KMS-11 (cell line): Measurements from ENCODE around the gene KAZN.

Experiments used
- H2AFZ ChIP-seq: fragments of 200-600 bp; sonication (generic); 2 replicates; pipeline ENCODE4 v1.6.1; 2016; ENCODE audit warnings: antibody characterized with exemption, mixed run types, low read depth
- H3K27ac ChIP-seq: fragments of 200-600 bp; sonication (generic); 2 replicates; pipeline ENCODE4 v1.6.1; 2016; ENCODE audit warnings: mild to moderate bottlenecking, mixed run types
- H3K27me3 ChIP-seq: fragments of 200-600 bp; sonication (generic); 2 replicates; pipeline ENCODE4 v1.6.1; 2017; ENCODE audit warnings: mild to moderate bottlenecking, low read depth, mixed run types, moderate library complexity; ENCODE audit not compliant: insufficient read depth
- H3K36me3 ChIP-seq: fragments of 200-600 bp; sonication (generic); 2 replicates; pipeline ENCODE4 v1.6.1; 2017; ENCODE audit warnings: mild to moderate bottlenecking, mixed run types; ENCODE audit not compliant: insufficient read depth
- H3K4me1 ChIP-seq: fragments of 200-600 bp; sonication (generic); 2 replicates; pipeline ENCODE4 v1.6.1; 2016; ENCODE audit warnings: mild to moderate bottlenecking, low read depth, mixed run types; ENCODE audit not compliant: poor library complexity, severe bottlenecking
- H3K4me2 ChIP-seq: fragments of 200-600 bp; sonication (generic); 2 replicates; pipeline ENCODE4 v1.7.0; 2016; ENCODE audit warnings: mild to moderate bottlenecking, mixed run types
- H3K4me3 ChIP-seq: fragments of 200-600 bp; sonication (generic); IDR thresholded peaks from 2 replicates; pipeline ENCODE4 v1.6.1; 2017; ENCODE audit warnings: low read depth, low read length, mixed read lengths; ENCODE audit not compliant: insufficient read depth
- H3K79me2 ChIP-seq: fragments of 200-600 bp; sonication (generic); 2 replicates; pipeline ENCODE4 v1.6.1; 2016; ENCODE audit warnings: low read depth, mixed run types; ENCODE audit not compliant: insufficient read depth
- H3K9ac ChIP-seq: fragments of 200-600 bp; sonication (generic); 2 replicates; pipeline ENCODE4 v1.6.1; 2016; ENCODE audit warnings: mild to moderate bottlenecking, mixed run types
- H4K20me1 ChIP-seq: fragments of 200-600 bp; sonication (generic); 2 replicates; pipeline ENCODE4 v1.6.1; 2016; ENCODE audit warnings: mild to moderate bottlenecking, mixed run types; ENCODE audit not compliant: insufficient read depth
- TF ChIP-seq, protein P1 (sequence below): fragments of 200-600 bp; sonication (generic); conservative IDR thresholded peaks from 2 replicates; pipeline ENCODE4 v1.6.1; 2017; ENCODE audit warnings: low read depth, mild to moderate bottlenecking, antibody characterized with exemption, low read length, moderate library complexity, mixed read lengths

Gene KAZN

DNA sequence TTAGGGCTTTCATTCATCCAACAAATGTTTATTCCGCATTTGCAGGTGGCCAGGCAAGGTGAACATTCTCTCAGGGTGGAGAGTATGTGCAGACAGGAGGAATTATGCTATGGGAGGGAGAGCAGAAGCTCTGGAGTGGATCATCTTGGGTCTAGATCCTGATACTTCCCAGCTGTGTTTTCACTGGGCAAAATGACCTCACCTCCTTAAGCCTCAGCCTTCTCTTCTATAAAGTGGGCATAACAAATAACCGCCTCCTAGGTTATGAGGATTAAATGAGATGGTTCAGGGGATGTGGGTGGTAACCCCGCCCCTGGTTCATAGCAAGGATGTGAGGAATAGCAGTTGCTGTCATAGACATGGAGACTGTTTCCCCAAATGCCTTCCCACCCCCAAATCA lies 553.4 kb downstream of the KAZN start:
- Histone ChIP-seq H3K27ac (no peak overlapping the region), H3K9ac (no peak overlapping the region), H2AFZ (no peak overlapping the region), H3K27me3 (no peaks in the 10 kb centered on the region), H4K20me1 (no peaks in the 10 kb centered on the region), H3K79me2 (no peaks in the 10 kb centered on the region), H3K4me1 (peaks cover 25% of the 10 kb centered on the region), H3K4me2 (no peak overlapping the region), H3K36me3 (no peaks in the 10 kb centered on the region), H3K4me3 (no peak overlapping the region)
- TF ChIP-seq, protein P1, sequence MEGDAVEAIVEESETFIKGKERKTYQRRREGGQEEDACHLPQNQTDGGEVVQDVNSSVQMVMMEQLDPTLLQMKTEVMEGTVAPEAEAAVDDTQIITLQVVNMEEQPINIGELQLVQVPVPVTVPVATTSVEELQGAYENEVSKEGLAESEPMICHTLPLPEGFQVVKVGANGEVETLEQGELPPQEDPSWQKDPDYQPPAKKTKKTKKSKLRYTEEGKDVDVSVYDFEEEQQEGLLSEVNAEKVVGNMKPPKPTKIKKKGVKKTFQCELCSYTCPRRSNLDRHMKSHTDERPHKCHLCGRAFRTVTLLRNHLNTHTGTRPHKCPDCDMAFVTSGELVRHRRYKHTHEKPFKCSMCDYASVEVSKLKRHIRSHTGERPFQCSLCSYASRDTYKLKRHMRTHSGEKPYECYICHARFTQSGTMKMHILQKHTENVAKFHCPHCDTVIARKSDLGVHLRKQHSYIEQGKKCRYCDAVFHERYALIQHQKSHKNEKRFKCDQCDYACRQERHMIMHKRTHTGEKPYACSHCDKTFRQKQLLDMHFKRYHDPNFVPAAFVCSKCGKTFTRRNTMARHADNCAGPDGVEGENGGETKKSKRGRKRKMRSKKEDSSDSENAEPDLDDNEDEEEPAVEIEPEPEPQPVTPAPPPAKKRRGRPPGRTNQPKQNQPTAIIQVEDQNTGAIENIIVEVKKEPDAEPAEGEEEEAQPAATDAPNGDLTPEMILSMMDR: no peak

DNA sequence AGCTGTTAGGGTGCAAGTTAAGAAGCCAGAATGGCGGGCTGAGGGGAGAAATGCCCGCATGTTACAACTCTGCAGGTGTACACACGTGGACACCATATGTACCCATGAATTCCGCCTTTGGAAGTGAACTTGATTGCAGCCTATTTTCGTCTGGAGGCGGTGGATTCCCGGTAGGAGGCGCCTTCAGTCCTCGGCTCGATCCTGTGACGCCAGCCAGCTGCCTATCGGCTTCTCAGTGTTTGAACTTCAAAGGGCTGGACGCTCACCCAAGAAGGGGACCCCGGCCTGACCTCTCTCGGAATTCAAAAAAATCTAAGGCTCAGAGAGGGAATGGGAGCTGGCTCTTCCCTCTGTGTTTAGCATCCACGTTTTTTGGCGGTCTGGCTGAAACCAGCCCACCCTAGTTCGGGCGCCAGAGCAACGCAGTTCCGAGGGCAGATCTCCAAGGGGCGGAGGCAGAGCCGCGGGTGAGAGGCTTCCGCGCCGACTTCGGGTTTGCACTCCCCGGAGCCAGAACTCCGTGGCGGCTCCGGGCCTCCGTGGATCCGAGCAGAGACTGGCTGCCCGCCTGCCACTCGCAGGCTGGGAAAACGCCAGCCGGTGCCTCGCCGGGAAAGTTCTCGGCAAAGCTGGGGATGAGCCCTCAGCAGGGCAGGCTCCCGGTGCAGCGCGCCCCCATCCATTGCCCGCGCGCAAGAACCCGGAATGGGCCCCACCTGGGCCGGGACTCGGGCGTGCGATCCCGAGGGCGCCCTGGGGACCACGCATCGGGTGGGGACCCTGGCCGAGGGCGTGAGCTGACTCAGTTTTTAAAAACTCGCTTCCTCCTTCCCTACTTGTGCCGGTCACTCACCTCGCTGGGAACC lies 554.1 kb downstream of the KAZN start:
- no peak overlapping the region for H3K9ac ChIP-seq
- H3K27me3 ChIP-seq: no peaks in the 10 kb centered on the region
- TF ChIP-seq, protein P1: no peak
- H2AFZ ChIP-seq: no peak overlapping the region
- H3K4me1 ChIP-seq: peaks cover 32% of the 10 kb centered on the region
- H3K4me3 ChIP-seq: no peak overlapping the region
- H4K20me1 ChIP-seq: no peaks in the 10 kb centered on the region
- H3K4me2 ChIP-seq: no peak overlapping the region
- no peaks in the 10 kb centered on the region for H3K36me3 ChIP-seq
- no peak overlapping the region for H3K27ac ChIP-seq
- H3K79me2 ChIP-seq: no peaks in the 10 kb centered on the region

DNA sequence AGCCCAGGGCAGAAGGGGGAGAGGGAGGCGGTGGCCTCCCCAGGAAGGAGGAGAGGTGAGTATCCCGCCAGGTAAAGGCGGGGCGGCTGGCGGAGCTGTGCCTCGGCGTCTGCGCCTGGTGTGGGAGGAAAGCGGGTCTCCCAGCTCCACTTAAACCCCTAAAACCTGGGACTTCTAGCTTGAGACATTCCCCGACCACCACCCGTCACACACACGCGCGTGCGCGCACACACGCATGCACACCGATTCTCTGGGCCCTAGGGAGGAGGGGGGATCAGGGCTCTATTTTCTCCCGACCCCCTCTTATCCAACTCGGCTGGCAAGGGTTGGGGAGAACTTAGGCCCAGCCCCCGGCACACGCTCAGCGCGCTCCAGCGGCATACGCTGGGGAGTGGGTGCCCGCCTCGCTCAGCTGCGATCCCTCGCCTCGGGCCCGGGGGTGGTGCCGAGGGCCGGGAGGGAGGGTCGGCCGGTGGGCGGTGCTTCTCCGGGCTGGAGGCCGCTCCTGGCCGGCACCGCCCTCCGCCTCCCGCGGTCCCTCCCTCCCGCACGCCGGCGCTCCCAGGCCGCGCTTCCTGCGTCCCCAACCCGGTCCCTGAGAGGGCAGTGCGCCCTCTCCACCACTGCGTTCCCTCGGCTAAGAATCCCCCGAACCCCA lies 554.8 kb downstream of the KAZN start, which contains the start of gene TMEM51:
TMEM51 (plus strand) TSS at position 564 of the 658 bp plus-strand sequence. CDS start 61,341 bp downstream, outside the sequence.
- H3K27me3 ChIP-seq: no peaks in the 10 kb centered on the region
- TF ChIP-seq, protein P1: no peak
- H4K20me1 ChIP-seq: no peaks in the 10 kb centered on the region
- H3K27ac ChIP-seq: no peak within 1 kb of the TSS
- H3K9ac ChIP-seq: no peak within 1 kb of the TSS
- peak within 1 kb of the TSS; percentile 62 for H3K4me3 ChIP-seq
- H3K36me3 ChIP-seq: no peaks in the 10 kb centered on the region
- H3K4me2 ChIP-seq: peak within 1 kb of the TSS; percentile 60; the same call in 1 of the 2 replicates
- H2AFZ ChIP-seq: peak within 1 kb of the TSS; percentile 75
- H3K79me2 ChIP-seq: no peaks in the 10 kb centered on the region
- H3K4me1 ChIP-seq: peaks cover 40% of the 10 kb centered on the region

DNA sequence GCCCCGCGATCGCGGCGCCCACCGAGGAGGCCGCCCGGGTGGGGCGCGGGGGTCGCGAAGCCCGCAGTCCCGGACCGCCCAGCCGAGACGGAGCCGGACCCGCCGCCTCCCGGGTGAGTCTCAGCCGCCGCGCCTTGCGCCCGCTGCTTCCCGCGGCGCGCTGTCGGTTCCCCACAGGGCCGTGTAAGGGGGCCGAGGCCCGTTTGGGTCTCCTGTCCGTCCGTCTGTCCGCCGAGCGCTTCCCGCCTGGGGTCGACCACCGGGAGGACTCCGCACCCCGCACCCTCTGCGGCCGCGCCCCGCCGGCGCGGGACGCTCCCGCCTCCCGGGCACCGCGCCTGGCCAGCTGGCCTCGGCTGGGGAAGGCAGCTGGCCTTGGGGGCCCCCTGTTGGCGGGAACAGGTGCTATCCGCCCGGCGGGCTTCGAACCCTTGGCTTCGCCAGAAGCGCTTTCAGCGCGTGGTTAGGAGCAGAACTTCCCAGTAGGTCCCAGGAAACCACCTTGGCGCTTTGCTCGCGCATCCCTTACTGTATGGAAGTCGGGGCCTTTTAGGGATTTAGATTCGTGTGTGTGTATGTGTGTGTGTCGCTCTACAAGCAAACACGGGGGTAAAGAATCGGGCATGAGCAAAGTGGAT lies 555.5 kb downstream of the KAZN start:
- Histone ChIP-seq H3K36me3 (no peaks in the 10 kb centered on the region), H3K79me2 (no peaks in the 10 kb centered on the region), H3K4me2 (peak overlapping the region; percentile 60; the same call in 1 of the 2 replicates), H3K27ac (no peak overlapping the region), H3K9ac (no peak overlapping the region), H4K20me1 (no peaks in the 10 kb centered on the region), H2AFZ (peak overlapping the region; percentile 75), H3K27me3 (no peaks in the 10 kb centered on the region), H3K4me1 (peaks cover 42% of the 10 kb centered on the region), H3K4me3 (peak overlapping the region; percentile 62)
- TF ChIP-seq, protein P1: peak; percentile 73
